ENCODE results near the gene SPON2. TPM values are rescaled to one million over a fixed set of nuclear protein-coding genes. Genes with fewer than 3 reads are reported as not detected.

The SPON2 gene
- total RNA-seq, 1 experiment from 2014 or later, result 1.8 TPM

GRCh38 chr4:1192493-1193205, 20.3 kb upstream of the SPON2 start:
- peak; percentile 86 for ATAC-seq
- peak overlapping the region; percentile 63 for H3K27ac ChIP-seq (ENCODE audit: low read length)

GRCh38 chr4:1192091-1192492, 19.7 kb upstream of the SPON2 start:
- TF ChIP-seq SIN3A (IDR thresholded peaks at IDR 0.05; ENCODE audit: borderline replicate concordance, insufficient read depth, low read depth, low read length) (no peak), TCF7L2 (IDR thresholded peaks at IDR 0.05; ENCODE audit: low read depth, low read length) (no peak), CTCF (IDR thresholded peaks at IDR 0.05) (no peak), REST (IDR thresholded peaks at IDR 0.05; ENCODE audit: insufficient read depth in 1 of 2, low read depth in 2 of 2, low read length in 1 of 2) (no peak), POLR2AphosphoS5 (IDR thresholded peaks at IDR 0.05; ENCODE audit: low read depth, low read length) (no peak; the same call in 1 of the 2 replicates)
- Histone ChIP-seq H3K9me3 (ENCODE audit: control insufficient read depth, insufficient read depth, low read depth, low read length) (no peaks in the 10 kb centered on the region), H3K4me1 (ENCODE audit: control insufficient read depth, insufficient read depth, low read length) (peaks cover 18% of the 10 kb centered on the region), H3K4me3 (ENCODE audit: low read depth in 2 of 2, low read length in 2 of 2) (no peak overlapping the region), H3K27ac (ENCODE audit: low read length) (peak overlapping the region; percentile 63), H3K27me3 (ENCODE audit: control insufficient read depth, insufficient read depth, low read length) (no peaks in the 10 kb centered on the region), H3K36me3 (ENCODE audit: control insufficient read depth, insufficient read depth, low read length) (no peaks in the 10 kb centered on the region)
- ATAC-seq (peak; percentile 97), DNase-seq (ENCODE audit: low read depth, low spot score) (peak; percentile 52)
- in situ Hi-C loops (cut with HindIII; ENCODE audit: low pct_unique_long_range_greater_than_20kb, low sequenced_read_pairs), result no loop called here
- ChIA-PET POLR2A (no interaction called here), CTCF (interaction anchor here (0.6 kb wide), 1 partner anchor 264 kb away, joined by 4 read pairs; no protein-coding TSS in a partner anchor)
- intact Hi-C loops (cut with micrococcal nuclease; ENCODE audit: unreplicated experiment), result no loop called here
- BruUV-seq (replicated peaks), result no TSS peak

More at GRCh38 chr4:1192493-1193205, 20.3 kb upstream of the SPON2 start:
- ChIA-PET CTCF (no interaction called here), POLR2A (no interaction called here)
- peaks cover 18% of the 10 kb centered on the region for H3K4me1 ChIP-seq (ENCODE audit: control insufficient read depth, insufficient read depth, low read length)
- no peaks in the 10 kb centered on the region for H3K27me3 ChIP-seq (ENCODE audit: control insufficient read depth, insufficient read depth, low read length)
- TF ChIP-seq REST (IDR thresholded peaks at IDR 0.05; ENCODE audit: insufficient read depth in 1 of 2, low read depth in 2 of 2, low read length in 1 of 2) (no peak), SIN3A (IDR thresholded peaks at IDR 0.05; ENCODE audit: borderline replicate concordance, insufficient read depth, low read depth, low read length) (no peak)
- in situ Hi-C loops (cut with HindIII; ENCODE audit: low pct_unique_long_range_greater_than_20kb, low sequenced_read_pairs) (no loop called here), intact Hi-C loops (cut with micrococcal nuclease; ENCODE audit: unreplicated experiment) (no loop called here)
- H3K4me3 ChIP-seq (ENCODE audit: low read depth in 2 of 2, low read length in 2 of 2), result no peak overlapping the region
- BruUV-seq (replicated peaks), result no TSS peak
- no peak for DNase-seq (ENCODE audit: low read depth, low spot score)
- H3K36me3 ChIP-seq (ENCODE audit: control insufficient read depth, insufficient read depth, low read length), result no peaks in the 10 kb centered on the region
- no peaks in the 10 kb centered on the region for H3K9me3 ChIP-seq (ENCODE audit: control insufficient read depth, insufficient read depth, low read depth, low read length)

All from Panc1 (cell line).